ENCODE results near the gene C2orf74.
A peak's percentile ranks its signal among the peaks of the same experiment; 100 is the strongest.

C2orf74 gene

GRCh38 chr2:61196671-61197070 lies 34.7 kb downstream of the C2orf74 start:
- TF ChIP-seq CTCF (conservative IDR thresholded peaks at IDR 0.05): no peak
- no peak overlapping the region for H3K27ac ChIP-seq

GRCh38 chr2:61205132-61205531 lies 43.1 kb downstream of the C2orf74 start:
- no peak for TF ChIP-seq CTCF (conservative IDR thresholded peaks at IDR 0.05)
- H3K27ac ChIP-seq: peak overlapping the region; percentile 59

GRCh38 chr2:61210332-61210981 lies 48.5 kb downstream of the C2orf74 start:
- no peak for TF ChIP-seq CTCF (conservative IDR thresholded peaks at IDR 0.05)
- no peak overlapping the region for H3K27ac ChIP-seq

GRCh38 chr2:61214171-61214570 lies 52.2 kb downstream of the C2orf74 start:
- H3K27ac ChIP-seq: no peak overlapping the region
- TF ChIP-seq CTCF (conservative IDR thresholded peaks at IDR 0.05): no peak
